ENCODE results near the gene ISM1. TPM values are rescaled to one million over a fixed set of nuclear protein-coding genes. Genes with fewer than 3 reads are reported as not detected.

ISM1 gene
- total and polyA plus RNA-seq, 2 of the 13 experiments (the other 11 are each of a cell fraction or from before 2014, with no cell fraction given), result 0.40 to 1.4 TPM

DNA sequence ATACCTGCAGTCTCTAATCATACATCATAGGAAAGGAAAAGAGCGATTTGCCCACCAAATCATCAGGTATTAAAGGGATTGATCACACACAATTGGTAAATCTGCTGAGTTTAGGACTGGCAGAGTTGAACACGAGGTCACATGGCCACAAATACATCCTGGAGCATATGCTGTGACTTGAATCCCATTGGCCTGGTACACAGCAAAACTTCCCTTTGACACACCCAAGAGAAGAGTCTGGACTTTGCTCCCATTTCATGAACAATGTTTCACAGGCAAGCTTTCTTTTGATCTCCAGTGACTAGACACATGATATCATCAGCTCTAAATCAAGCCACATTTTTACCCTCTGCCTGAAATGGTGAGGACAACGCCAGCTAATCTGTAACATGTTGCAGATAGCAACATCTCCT, 117.9 kb downstream of the ISM1 start (continued):
- TF ChIP-seq, protein P1, sequence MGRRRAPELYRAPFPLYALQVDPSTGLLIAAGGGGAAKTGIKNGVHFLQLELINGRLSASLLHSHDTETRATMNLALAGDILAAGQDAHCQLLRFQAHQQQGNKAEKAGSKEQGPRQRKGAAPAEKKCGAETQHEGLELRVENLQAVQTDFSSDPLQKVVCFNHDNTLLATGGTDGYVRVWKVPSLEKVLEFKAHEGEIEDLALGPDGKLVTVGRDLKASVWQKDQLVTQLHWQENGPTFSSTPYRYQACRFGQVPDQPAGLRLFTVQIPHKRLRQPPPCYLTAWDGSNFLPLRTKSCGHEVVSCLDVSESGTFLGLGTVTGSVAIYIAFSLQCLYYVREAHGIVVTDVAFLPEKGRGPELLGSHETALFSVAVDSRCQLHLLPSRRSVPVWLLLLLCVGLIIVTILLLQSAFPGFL (CRISPR knock-in tag; IDR thresholded peaks at IDR 0.05), result no peak
- TF ChIP-seq, protein P2, sequence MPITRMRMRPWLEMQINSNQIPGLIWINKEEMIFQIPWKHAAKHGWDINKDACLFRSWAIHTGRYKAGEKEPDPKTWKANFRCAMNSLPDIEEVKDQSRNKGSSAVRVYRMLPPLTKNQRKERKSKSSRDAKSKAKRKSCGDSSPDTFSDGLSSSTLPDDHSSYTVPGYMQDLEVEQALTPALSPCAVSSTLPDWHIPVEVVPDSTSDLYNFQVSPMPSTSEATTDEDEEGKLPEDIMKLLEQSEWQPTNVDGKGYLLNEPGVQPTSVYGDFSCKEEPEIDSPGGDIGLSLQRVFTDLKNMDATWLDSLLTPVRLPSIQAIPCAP (CRISPR knock-in tag; IDR thresholded peaks at IDR 0.05; ENCODE audit: low read depth), result no peak
- TF ChIP-seq SAFB2 (CRISPR knock-in tag; IDR thresholded peaks at IDR 0.05; ENCODE audit: borderline replicate concordance, low read depth) (no peak), THAP11 (CRISPR knock-in tag; IDR thresholded peaks at IDR 0.05) (peak; percentile 79), ZNF432 (CRISPR knock-in tag; IDR thresholded peaks at IDR 0.05; ENCODE audit: borderline replicate concordance) (no peak), HNF4G (IDR thresholded peaks at IDR 0.05; ENCODE audit: borderline replicate concordance, low read depth, low read length) (peak; percentile 90), HNF4G (CRISPR knock-in tag; IDR thresholded peaks at IDR 0.05; ENCODE audit: borderline replicate concordance, low read depth) (peak; percentile 88; the same call in 1 of the 2 replicates), ZNF331 (CRISPR knock-in tag; IDR thresholded peaks at IDR 0.05) (peak; percentile 91), ZNF660 (CRISPR knock-in tag; IDR thresholded peaks at IDR 0.05; ENCODE audit: borderline replicate concordance, low read depth) (no peak), ZFP82 (CRISPR knock-in tag; IDR thresholded peaks at IDR 0.05; ENCODE audit: borderline replicate concordance) (no peak), IRF2 (CRISPR knock-in tag; IDR thresholded peaks at IDR 0.05) (peak; percentile 65; the same call in 1 of the 2 replicates), ZSCAN21 (CRISPR knock-in tag; IDR thresholded peaks at IDR 0.05; ENCODE audit: borderline replicate concordance) (no peak), CBFB (CRISPR knock-in tag; IDR thresholded peaks at IDR 0.05) (no peak), ZNF234 (CRISPR knock-in tag; conservative IDR thresholded peaks at IDR 0.05) (no peak), GATAD2A (CRISPR knock-in tag; IDR thresholded peaks at IDR 0.05) (peak; percentile 93)
- TF ChIP-seq, protein P3, sequence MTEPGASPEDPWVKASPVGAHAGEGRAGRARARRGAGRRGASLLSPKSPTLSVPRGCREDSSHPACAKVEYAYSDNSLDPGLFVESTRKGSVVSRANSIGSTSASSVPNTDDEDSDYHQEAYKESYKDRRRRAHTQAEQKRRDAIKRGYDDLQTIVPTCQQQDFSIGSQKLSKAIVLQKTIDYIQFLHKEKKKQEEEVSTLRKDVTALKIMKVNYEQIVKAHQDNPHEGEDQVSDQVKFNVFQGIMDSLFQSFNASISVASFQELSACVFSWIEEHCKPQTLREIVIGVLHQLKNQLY (CRISPR knock-in tag; IDR thresholded peaks at IDR 0.05), result peak; percentile 66
- TF ChIP-seq, protein P4, sequence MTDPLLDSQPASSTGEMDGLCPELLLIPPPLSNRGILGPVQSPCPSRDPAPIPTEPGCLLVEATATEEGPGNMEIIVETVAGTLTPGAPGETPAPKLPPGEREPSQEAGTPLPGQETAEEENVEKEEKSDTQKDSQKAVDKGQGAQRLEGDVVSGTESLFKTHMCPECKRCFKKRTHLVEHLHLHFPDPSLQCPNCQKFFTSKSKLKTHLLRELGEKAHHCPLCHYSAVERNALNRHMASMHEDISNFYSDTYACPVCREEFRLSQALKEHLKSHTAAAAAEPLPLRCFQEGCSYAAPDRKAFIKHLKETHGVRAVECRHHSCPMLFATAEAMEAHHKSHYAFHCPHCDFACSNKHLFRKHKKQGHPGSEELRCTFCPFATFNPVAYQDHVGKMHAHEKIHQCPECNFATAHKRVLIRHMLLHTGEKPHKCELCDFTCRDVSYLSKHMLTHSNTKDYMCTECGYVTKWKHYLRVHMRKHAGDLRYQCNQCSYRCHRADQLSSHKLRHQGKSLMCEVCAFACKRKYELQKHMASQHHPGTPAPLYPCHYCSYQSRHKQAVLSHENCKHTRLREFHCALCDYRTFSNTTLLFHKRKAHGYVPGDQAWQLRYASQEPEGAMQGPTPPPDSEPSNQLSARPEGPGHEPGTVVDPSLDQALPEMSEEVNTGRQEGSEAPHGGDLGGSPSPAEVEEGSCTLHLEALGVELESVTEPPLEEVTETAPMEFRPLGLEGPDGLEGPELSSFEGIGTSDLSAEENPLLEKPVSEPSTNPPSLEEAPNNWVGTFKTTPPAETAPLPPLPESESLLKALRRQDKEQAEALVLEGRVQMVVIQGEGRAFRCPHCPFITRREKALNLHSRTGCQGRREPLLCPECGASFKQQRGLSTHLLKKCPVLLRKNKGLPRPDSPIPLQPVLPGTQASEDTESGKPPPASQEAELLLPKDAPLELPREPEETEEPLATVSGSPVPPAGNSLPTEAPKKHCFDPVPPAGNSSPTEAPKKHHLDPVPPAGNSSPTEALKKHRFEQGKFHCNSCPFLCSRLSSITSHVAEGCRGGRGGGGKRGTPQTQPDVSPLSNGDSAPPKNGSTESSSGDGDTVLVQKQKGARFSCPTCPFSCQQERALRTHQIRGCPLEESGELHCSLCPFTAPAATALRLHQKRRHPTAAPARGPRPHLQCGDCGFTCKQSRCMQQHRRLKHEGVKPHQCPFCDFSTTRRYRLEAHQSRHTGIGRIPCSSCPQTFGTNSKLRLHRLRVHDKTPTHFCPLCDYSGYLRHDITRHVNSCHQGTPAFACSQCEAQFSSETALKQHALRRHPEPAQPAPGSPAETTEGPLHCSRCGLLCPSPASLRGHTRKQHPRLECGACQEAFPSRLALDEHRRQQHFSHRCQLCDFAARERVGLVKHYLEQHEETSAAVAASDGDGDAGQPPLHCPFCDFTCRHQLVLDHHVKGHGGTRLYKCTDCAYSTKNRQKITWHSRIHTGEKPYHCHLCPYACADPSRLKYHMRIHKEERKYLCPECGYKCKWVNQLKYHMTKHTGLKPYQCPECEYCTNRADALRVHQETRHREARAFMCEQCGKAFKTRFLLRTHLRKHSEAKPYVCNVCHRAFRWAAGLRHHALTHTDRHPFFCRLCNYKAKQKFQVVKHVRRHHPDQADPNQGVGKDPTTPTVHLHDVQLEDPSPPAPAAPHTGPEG (CRISPR knock-in tag; IDR thresholded peaks at IDR 0.05), result 0 out of 2 replicates have a peak, but pooled peaks have one; percentile 21

All from HepG2 (cell line).